GM18511 (cell line): ENCODE results near the gene ENO4.

Source experiments
- ATAC-seq: cut with Tn5 transposase; IDR thresholded peaks from one replicate; pipeline ENCODE4 v1.9.1; 2021; ENCODE audit warnings: mild to moderate bottlenecking, moderate library complexity; ENCODE audit not compliant: unreplicated experiment

Gene ENO4

GRCh38 chr10:116866066-116866465 lies 16.8 kb downstream of the ENO4 start:
- ATAC-seq = no peak

- no peak for ATAC-seq
These were observed 17.8 kb downstream of the ENO4 start for GRCh38 chr10:116866987-116867595.

- ATAC-seq = no peak
These were observed 18.9 kb downstream of the ENO4 start for GRCh38 chr10:116868198-116868676.

DNA sequence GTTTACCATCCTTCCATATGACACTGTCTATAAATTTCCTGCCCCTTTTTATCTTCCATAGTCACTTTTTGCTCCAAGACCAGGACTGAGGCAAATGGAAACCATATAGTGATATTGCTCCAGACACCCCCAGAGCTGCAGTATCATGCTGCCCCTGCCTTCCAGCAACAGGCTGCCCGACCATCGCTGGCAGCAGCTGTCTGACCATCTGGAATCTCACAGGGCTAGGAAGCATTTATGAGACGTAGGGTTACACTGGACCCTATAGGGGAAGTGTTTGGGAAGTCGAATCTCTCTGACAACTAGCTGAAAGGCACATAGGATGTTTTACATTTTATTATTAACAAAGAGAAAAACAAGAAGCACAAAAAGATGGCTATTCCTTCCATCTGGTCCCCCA lies 19.4 kb downstream of the ENO4 start:
- no peak for ATAC-seq

GRCh38 chr10:116870949-116871348 lies 21.6 kb downstream of the ENO4 start:
- no peak for ATAC-seq

- ATAC-seq = no peak
These were observed 23.8 kb downstream of the ENO4 start for GRCh38 chr10:116873134-116873533.

DNA sequence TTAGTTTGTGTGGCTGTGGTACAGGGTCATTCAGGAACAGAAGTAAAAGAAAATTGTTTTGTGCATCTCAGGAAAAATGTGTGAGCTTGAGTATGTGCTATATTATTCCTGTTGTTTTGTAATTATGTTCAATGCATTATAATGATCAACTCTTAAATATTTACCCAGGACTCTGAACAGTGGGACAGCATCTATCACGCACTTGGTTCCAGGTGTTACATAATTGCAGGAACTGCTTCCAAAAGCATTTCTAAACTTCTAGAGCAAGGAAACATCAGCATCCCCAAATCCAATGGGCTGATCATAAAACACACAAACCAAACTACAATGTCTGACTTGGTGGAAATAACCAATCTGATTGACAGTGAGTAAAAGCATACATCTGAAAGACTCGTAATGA lies 26.6 kb downstream of the ENO4 start:
- no peak for ATAC-seq

DNA sequence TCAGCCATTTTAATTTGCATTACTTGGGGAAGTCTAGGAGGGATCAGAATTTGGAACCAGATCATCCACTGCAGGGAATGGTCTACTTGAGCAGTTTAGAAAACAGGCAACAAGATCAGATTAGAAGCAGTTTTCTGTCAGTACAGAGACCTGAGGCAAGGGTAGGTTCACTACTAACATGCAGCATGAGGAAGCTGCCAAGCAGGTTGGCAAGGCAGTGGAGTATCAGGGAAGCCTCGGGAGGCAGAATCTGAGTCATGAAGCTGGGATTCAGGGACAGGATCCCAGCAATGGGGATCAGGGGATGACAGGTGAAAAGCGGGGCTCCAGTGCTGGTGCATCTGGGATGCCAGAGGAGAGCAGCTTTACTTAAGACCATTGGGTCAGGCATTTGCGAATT lies 28.1 kb downstream of the ENO4 start:
- ATAC-seq = no peak

DNA sequence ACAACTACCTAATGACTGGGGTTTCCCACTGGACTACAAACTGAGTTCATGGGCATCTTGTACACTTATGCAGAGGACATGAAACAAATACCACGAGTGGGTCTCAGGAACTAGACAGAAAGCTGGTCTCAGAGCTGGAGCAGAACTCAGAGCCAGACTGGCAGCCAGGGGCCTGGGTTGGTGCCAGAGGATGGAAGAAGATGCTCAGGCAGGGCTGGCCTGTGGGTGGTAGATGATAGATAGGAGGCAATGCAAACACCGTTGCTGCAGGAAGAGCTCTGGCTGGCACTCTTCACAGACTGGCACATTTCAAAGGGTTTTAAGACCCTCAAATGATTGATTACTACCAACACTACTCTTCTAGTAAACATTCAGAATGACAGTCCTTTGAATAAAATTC lies 28.8 kb downstream of the ENO4 start:
- ATAC-seq = no peak

DNA sequence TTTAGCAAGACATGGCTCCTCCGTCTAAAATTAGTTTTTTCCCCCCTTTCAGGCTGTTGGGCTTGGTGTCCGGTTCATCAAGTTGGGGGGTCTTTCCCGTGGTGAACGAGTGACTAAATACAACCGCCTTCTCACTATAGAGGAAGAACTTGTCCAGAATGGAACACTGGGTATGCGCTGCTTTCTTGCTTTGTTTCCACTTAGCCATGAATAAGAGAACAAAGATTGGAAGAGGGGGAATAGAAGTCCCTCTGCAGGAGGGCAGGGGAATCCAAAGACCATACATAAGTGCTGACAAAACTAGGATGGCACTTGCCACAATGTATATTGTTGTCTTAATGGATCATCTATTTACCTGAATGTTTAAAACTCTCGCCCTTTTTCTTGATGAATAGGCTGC lies 30.5 kb downstream of the ENO4 start:
- ATAC-seq = no peak

- ATAC-seq = no peak
These were observed 31.6 kb downstream of the ENO4 start for GRCh38 chr10:116880716-116881482.

DNA sequence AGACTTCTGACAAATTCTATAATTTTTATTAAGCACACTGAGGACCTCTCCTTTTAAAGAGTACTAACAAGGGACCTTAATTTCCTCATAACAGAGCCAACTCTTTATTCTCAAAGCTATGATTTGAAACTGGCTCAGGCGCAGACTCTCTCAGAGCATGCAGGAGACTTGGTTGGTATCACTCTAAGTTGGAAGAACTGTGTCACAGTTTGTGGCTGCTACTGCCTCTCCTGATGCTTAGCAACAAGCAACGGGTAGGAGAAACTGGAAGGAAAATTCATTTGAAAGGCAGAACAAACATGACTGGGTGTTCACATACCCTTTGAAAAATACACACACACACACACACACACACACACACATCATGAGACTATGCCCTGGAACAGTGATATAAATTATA lies 33.3 kb downstream of the ENO4 start:
- no peak for ATAC-seq

GRCh38 chr10:116886772-116887171 lies 37.5 kb downstream of the ENO4 start:
- ATAC-seq = no peak

DNA sequence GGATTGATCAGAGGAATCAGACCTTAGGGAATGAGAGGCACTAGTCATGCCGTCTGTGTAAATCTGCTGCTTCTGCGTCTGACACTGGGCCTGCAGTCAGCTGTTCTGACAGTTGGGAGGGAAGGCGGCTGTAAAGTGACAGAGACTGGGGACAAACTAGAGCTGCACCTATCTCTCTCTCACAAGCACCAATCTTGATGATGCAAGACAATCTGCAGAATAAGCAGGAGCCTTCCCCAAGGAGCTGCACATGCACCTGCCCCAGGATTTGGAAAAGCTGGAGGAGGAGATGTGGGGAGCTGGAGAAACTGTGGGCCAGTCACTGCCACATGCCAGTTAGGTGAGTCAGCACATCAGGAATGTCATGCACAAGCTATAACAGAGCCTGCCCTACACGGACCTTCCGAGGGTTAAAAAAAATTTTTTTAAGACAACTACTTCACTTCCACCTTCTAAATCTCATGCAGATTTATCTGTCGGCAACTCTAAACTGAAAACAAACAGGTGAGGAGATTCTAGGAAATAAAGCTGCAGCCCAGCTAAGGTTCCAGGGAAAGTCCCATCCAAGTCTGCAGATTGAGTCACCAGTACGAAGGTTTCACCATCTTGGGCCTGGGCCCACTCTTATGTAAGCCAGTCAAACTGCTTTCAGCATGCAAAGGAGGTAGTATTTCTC lies 39.2 kb downstream of the ENO4 start:
- no peak for ATAC-seq

GRCh38 chr10:116889066-116889465 lies 39.8 kb downstream of the ENO4 start:
- no peak for ATAC-seq

- ATAC-seq = no peak
These were observed 41.9 kb downstream of the ENO4 start for GRCh38 chr10:116891208-116891607.

- no peak for ATAC-seq
These were observed 43.8 kb downstream of the ENO4 start for GRCh38 chr10:116892907-116893685.

DNA sequence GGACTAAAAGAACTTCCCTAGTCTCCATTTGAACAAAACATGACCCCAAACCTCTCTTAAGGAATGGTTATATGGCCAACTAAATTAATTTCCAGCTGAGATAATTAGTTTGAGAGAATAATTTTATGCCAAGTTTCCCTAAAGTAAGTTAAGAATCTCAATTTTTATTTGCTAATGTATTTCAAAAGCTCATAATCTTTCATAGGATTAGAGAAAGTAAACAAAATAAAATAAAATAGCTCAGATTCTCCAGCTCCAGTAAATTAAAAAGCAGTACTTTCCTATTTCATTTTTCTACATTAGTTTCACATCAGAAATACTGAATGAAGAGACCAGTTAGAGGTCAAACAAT lies 44.4 kb downstream of the ENO4 start:
- ATAC-seq = no peak

DNA sequence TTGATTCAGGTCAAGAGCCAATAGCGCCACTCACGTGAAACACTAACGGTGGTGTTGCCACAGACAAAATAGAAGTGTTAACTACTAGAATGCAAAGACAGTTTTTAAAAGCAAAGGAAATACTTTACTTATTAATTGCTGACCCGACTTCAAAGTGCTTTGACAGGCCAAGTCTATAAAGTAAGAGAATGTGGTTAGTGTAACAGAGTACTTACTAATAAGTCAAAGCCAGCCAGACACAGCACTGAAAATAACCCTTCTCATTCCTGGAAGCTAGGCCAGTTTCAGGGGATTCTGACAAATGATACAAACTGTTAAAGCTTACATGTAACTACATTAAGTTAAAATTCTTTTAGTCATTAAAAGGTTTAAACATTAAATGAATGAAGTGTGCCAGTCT lies 50.3 kb downstream of the ENO4 start:
- ATAC-seq = no peak

- no peak for ATAC-seq
These were observed 56.5 kb downstream of the ENO4 start for GRCh38 chr10:116905845-116906210.

- no peak for ATAC-seq
These were observed 58.1 kb downstream of the ENO4 start for GRCh38 chr10:116907245-116907987.
